Nephron progenitor cell (in vitro differentiated cells): ENCODE results near the gene ALK.

Experiments used
- DNase-seq: peaks from one replicate; pipeline ENCODE4 v3.0.0; 2021
- H3K27ac Mint-ChIP-seq: 2 replicates; pipeline ENCODE4 v1.8.0; 2021; ENCODE audit warnings: mild to moderate bottlenecking, moderate library complexity, mixed read lengths
- H3K27me3 Mint-ChIP-seq: 2 replicates; pipeline ENCODE4 v1.8.0; 2021; ENCODE audit warnings: mild to moderate bottlenecking, low read depth, mixed read lengths; ENCODE audit not compliant: poor library complexity
- H3K36me3 Mint-ChIP-seq: 2 replicates; pipeline ENCODE4 v1.8.0; 2021; ENCODE audit warnings: low read depth, mixed read lengths
- H3K4me1 Mint-ChIP-seq: 2 replicates; pipeline ENCODE4 v1.8.0; 2021; ENCODE audit warnings: mixed read lengths
- H3K4me3 Mint-ChIP-seq: 2 replicates; pipeline ENCODE4 v1.8.0; 2021; ENCODE audit warnings: mild to moderate bottlenecking, moderate library complexity, mixed read lengths
- H3K9me3 Mint-ChIP-seq: 2 replicates; pipeline ENCODE4 v1.8.0; 2021; ENCODE audit warnings: mild to moderate bottlenecking, moderate library complexity, mixed read lengths
- TF ChIP-seq, protein P1 (sequence below): fragments of 200-600 bp; sonication (generic); IDR thresholded peaks from 2 replicates; pipeline ENCODE4 v1.5.0; 2021; ENCODE audit warnings: antibody characterized with exemption

ALK gene

DNA sequence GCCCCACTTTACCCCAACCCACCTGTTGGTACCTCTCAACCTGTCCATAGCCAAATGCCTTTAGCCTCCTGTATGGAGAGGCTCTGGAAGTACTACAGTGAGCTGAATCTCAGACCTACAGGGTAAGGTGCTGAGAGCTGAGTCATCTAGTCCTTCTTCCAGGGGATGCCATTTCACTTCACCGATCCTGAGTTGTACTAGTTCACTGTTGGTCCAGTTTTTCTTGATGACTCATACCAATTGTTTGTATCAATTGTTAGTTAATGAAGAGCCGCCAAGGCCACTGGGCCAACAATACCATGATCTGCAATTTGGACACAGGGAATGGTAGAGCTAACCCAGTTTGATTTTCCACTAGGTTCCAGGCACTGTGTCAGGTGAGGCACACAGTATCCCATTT lies 549.2 kb downstream of the ALK start:
- H3K4me3 Mint-ChIP-seq, result no peak overlapping the region
- H3K36me3 Mint-ChIP-seq, result no peaks in the 10 kb centered on the region
- TF ChIP-seq, protein P1, sequence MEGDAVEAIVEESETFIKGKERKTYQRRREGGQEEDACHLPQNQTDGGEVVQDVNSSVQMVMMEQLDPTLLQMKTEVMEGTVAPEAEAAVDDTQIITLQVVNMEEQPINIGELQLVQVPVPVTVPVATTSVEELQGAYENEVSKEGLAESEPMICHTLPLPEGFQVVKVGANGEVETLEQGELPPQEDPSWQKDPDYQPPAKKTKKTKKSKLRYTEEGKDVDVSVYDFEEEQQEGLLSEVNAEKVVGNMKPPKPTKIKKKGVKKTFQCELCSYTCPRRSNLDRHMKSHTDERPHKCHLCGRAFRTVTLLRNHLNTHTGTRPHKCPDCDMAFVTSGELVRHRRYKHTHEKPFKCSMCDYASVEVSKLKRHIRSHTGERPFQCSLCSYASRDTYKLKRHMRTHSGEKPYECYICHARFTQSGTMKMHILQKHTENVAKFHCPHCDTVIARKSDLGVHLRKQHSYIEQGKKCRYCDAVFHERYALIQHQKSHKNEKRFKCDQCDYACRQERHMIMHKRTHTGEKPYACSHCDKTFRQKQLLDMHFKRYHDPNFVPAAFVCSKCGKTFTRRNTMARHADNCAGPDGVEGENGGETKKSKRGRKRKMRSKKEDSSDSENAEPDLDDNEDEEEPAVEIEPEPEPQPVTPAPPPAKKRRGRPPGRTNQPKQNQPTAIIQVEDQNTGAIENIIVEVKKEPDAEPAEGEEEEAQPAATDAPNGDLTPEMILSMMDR, result no peak
- peaks cover 4% of the 10 kb centered on the region for H3K9me3 Mint-ChIP-seq
- peaks cover 14% of the 10 kb centered on the region for H3K27me3 Mint-ChIP-seq
- no peak for DNase-seq
- H3K27ac Mint-ChIP-seq, result no peak overlapping the region
- H3K4me1 Mint-ChIP-seq, result peaks cover 9% of the 10 kb centered on the region

DNA sequence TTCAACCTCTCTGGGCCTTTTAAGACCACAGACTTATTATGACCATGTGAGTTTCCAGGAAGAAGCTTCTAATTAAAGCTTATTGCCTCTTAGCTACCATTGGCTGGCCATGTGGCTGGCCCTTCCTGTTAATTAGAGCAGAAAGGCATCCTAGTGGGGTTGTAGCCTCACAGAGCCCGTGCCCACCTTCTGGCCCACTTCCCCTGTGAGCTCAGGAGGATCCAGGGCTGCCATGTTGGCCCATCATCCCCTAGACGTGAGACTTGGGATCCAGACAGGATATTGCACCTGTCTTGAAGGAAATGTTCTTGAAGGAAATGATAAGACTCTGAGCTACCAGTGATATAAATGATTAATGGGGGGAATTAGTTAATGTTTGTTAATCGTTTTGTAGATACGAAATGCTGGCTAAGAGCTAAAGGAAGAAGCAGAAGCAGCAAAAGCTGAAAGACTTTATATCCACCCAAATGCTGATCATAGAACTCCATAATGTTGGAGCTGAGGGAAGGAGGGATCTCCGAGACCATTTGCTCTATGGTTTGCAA lies 550.7 kb downstream of the ALK start:
- no peak overlapping the region for H3K4me3 Mint-ChIP-seq
- peaks cover 18% of the 10 kb centered on the region for H3K27me3 Mint-ChIP-seq
- H3K4me1 Mint-ChIP-seq, result peaks cover 14% of the 10 kb centered on the region
- DNase-seq, result no peak
- TF ChIP-seq, protein P1, result no peak
- peaks cover under 1% of the 10 kb centered on the region for H3K9me3 Mint-ChIP-seq
- no peak overlapping the region for H3K27ac Mint-ChIP-seq
- no peaks in the 10 kb centered on the region for H3K36me3 Mint-ChIP-seq

DNA sequence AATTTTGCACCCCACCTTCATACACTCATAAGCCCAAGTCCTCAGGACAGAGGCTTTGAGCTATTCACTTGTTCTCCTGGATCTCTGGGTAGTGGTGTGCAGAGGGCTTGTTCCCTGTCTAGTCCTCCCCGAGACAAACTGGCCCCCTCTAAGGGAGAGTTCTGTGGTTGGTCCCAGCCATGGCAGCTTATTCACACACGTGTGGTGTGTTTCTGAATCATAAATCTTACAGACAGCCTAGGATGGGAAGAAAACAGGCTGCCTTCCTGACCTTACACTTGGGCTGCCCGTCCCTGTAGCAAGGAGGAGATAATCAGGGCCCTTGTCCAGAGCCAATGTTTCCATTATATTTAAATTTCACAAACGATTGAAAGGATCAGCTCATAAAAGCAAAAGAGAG lies 551.2 kb downstream of the ALK start:
- Mint-ChIP-seq H3K9me3 (no peaks in the 10 kb centered on the region), H3K27me3 (peaks cover 18% of the 10 kb centered on the region), H3K4me3 (no peak overlapping the region), H3K27ac (no peak overlapping the region), H3K4me1 (peaks cover 14% of the 10 kb centered on the region), H3K36me3 (no peaks in the 10 kb centered on the region)
- no peak for DNase-seq
- TF ChIP-seq, protein P1, result no peak

DNA sequence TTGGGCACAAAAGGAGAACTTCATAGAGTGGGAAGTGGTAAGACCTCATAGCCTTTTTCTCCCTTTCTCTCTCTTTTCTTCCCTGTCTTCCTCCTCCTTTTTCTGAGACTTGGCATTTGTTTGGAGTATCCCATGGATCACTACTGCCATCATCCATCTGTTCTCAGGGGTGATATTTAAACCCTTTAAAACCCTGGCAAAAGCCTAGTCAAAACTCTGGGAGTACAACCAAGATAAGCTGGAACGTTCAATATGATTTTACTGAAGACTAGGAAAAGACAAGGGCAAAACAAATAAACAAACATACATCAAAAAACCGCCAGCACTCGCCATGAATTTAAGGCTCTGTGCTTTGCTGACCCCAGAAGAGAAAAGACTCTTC lies 552.7 kb downstream of the ALK start:
- Mint-ChIP-seq H3K27me3 (peaks cover 26% of the 10 kb centered on the region), H3K4me1 (peaks cover 14% of the 10 kb centered on the region), H3K36me3 (no peaks in the 10 kb centered on the region), H3K27ac (no peak overlapping the region), H3K9me3 (no peaks in the 10 kb centered on the region), H3K4me3 (no peak overlapping the region)
- no peak for DNase-seq
- TF ChIP-seq, protein P1, result no peak

DNA sequence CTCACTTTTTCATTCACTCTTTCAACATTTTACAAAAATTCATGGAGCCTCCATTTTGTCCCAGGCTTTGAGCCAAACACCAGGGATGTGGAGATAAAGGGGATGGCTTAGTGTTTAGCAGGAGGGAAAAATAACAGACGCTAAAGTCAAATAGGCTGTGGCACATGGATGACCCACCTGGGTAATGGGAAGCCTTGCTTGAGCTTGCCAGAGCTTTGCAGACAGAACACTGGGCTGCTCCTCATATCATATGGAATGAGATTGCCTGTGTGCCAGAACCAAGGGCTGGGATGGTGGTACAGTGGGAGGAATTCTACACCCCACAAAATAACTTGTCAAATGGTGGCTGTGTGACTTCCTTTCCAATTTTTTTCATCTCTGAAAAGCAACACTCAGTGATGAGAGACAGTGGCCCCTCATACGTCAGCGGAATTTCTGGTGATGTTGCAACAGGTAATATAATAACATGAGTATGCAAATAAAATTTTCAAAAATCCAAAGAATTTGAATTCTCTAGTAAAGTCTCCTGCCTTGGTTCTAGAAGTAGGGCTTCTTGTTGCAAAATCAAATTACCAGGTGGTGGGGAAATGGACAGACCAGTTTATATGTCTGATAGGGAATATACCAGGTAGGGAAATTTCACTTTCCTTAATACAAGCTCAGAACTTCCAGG lies 553.3 kb downstream of the ALK start:
- peaks cover 14% of the 10 kb centered on the region for H3K4me1 Mint-ChIP-seq
- H3K9me3 Mint-ChIP-seq, result no peaks in the 10 kb centered on the region
- TF ChIP-seq, protein P1, result no peak
- DNase-seq, result no peak
- H3K4me3 Mint-ChIP-seq, result no peak overlapping the region
- H3K36me3 Mint-ChIP-seq, result no peaks in the 10 kb centered on the region
- no peak overlapping the region for H3K27ac Mint-ChIP-seq
- peaks cover 26% of the 10 kb centered on the region for H3K27me3 Mint-ChIP-seq

DNA sequence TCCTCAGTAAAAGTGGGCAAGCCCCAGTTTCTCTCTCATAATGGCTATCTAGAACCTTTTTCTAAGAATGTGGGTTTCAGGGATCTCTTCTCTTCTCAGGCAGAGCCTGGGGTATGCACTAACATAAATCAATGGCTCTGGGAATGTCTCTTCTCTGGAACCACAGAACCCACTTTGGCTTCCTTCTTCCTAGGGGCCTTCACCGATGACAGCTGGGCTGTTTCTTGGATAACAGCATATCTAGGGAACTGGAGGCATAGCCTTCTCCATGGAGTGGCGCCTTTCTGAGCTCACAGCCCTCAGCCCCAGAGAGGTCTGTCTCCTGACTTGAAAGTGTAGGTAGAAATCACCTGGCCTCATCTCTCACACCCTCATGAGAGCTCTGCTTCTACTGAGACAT lies 558.3 kb downstream of the ALK start:
- Mint-ChIP-seq H3K27me3 (peaks cover 28% of the 10 kb centered on the region), H3K4me3 (no peak overlapping the region), H3K27ac (no peak overlapping the region), H3K36me3 (no peaks in the 10 kb centered on the region), H3K9me3 (no peaks in the 10 kb centered on the region), H3K4me1 (peaks cover 9% of the 10 kb centered on the region)
- TF ChIP-seq, protein P1, result no peak
- no peak for DNase-seq
